Neural cell (in vitro differentiated cells): ENCODE measurements around the gene ZFP1.

Experiments
- EZH2 ChIP-seq: fragments of 200-600, 300-800 bp; shearing (Covaris generic), sonication (generic); IDR thresholded peaks from 2 replicates; pipeline ENCODE4 v1.6.1; 2014; ENCODE audit warnings: antibody characterized with exemption, low read length, borderline replicate concordance, mild to moderate bottlenecking; ENCODE audit not compliant: insufficient read depth, poor library complexity, severe bottlenecking
- POLR2AphosphoS5 ChIP-seq: IDR thresholded peaks from 2 replicates; pipeline ENCODE4 v1.6.1; 2012
- RAD21 ChIP-seq: fragments of 450-650 bp; conservative IDR thresholded peaks from 2 replicates; pipeline ENCODE4 v1.6.1; 2014; ENCODE audit warnings: antibody characterized with exemption, mild to moderate bottlenecking, moderate library complexity
- REST ChIP-seq: IDR thresholded peaks from 2 replicates; pipeline ENCODE4 v1.6.1; 2012; ENCODE audit warnings: borderline replicate concordance
- SMC3 ChIP-seq: fragments of 450-650 bp; conservative IDR thresholded peaks from 2 replicates; pipeline ENCODE4 v1.6.1; 2014; ENCODE audit warnings: antibody characterized with exemption, mild to moderate bottlenecking, moderate library complexity; ENCODE audit not compliant: poor library complexity
- TAF1 ChIP-seq: IDR thresholded peaks from 2 replicates; pipeline ENCODE4 v1.6.1; 2012; ENCODE audit warnings: low read depth
- TF ChIP-seq, protein P1 (sequence below): fragments of 450-650 bp; IDR thresholded peaks from 2 replicates; pipeline ENCODE4 v1.5.1; 2014; ENCODE audit warnings: antibody characterized with exemption, mild to moderate bottlenecking, moderate library complexity; ENCODE audit not compliant: poor library complexity, severe bottlenecking

DNA sequence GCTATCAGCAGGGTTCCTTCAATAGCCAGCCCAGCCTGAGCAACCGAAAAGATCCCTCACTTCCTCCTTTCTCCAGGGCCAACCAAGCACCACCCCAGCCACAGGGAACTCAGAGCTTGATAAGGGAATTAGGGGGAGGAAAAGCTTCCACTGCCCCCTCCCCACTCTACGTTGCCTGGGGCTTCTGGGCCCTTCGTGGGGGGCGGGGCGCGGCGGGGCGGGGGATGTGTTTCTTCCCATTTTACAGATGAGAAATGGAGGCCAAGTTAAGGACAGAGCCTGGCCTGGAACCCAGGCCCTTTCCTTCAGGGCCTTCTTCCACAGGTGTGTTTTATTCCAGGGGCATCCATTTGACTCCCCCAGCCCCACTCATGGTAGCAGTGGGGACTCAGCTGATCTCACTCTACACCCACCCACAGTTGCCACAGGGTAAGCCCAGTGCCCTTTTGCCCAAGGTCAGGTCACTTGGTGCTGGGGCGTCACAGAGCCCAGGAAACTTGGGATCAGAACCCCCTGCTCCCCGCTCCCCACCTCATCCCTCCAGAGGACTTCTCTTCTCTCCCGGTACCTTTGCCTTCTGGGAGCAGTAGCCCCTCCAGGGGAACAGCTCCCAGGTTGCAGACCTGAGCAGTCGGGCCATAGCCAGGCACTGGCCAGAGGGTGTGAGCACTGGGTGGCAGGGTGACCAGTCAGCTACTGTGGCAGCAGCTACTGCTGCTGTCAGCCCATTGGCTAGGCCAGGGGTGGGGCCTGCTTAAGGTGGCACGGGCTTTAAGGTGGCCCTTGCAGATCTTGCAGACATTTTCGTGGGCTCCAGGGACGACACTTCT lies 32.0 kb upstream of the ZFP1 start, which contains the start of gene LDHD:
- TF ChIP-seq, protein P1, sequence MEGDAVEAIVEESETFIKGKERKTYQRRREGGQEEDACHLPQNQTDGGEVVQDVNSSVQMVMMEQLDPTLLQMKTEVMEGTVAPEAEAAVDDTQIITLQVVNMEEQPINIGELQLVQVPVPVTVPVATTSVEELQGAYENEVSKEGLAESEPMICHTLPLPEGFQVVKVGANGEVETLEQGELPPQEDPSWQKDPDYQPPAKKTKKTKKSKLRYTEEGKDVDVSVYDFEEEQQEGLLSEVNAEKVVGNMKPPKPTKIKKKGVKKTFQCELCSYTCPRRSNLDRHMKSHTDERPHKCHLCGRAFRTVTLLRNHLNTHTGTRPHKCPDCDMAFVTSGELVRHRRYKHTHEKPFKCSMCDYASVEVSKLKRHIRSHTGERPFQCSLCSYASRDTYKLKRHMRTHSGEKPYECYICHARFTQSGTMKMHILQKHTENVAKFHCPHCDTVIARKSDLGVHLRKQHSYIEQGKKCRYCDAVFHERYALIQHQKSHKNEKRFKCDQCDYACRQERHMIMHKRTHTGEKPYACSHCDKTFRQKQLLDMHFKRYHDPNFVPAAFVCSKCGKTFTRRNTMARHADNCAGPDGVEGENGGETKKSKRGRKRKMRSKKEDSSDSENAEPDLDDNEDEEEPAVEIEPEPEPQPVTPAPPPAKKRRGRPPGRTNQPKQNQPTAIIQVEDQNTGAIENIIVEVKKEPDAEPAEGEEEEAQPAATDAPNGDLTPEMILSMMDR = no peak
- TF ChIP-seq POLR2AphosphoS5 (peak; percentile 4), SMC3 (no peak), REST (no peak), TAF1 (no peak), RAD21 (no peak), EZH2 (no peak)
